ENCODE measurements around the gene RTKN. TPM values are rescaled to one million over a fixed set of nuclear protein-coding genes. Genes with fewer than 3 reads are reported as not detected.
"Not testable (repeated sequence)": the region's sequence is repeated elsewhere in the genome, so short reads cannot be mapped to it uniquely, and the experiment has no call there.

The RTKN gene
- total and polyA plus RNA-seq, 4 donors = 10.3 to 27.7 (median 15.6) TPM

DNA sequence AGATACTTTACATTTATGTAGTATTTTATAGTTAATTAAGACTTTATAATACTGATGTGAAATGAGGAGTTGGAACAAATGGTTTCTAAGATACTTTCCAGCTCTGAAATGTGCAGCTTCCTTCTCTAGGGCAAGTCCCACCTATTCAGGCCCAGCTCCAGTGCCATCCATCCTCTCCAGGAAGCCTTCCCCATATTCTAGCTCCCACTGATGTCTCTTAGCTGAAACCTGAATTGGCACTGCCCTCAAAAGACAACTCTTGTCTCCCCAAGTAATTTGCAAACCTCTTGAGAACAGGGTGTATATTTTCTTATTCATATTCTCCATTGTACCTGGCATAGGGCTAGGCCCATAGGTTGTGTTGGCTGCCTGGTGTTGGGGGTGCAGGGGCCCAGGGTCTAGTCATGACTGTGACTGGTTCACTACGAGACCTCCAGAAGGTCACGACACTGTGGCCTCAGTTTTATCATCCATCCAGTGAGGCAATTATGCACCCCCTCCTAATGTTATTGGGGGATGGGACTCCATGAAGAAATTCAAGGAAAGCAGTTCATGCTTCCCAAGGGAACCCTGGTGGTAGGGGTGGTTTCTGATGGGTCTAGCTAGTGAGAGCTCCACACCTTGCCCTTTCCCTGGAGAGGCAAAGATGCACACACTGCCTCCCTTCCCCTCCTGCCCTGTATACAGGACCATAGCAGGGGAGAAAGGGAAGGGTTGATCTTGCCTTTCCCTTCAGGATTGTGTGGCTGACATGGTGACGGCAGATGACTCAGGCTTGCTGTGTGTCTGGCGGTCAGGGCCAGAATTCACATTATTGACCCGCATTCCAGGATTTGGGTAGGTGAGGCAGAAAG, 17.4 kb downstream of the RTKN start:
- H3K9me3 ChIP-seq (ENCODE audit: control insufficient read depth, low read length) = no peaks in the 10 kb centered on the region
- ATAC-seq (ENCODE audit: low FRiP score) (no peak), DNase-seq (peak in 1 of 2 donors; percentile 11)
- no peaks in the 10 kb centered on the region for H3K36me3 ChIP-seq (ENCODE audit: control insufficient read depth in 1 of 2, insufficient read depth in 2 of 2, low read length in 1 of 2)
- 71 to 73% methylated on average over 5 of the region's 5 CpGs for WGBS, 2 donors
- no peaks in the 10 kb centered on the region for H3K27me3 ChIP-seq (ENCODE audit: control insufficient read depth in 1 of 2, insufficient read depth in 2 of 2, low read length in 1 of 2)
- H3K4me3 ChIP-seq (ENCODE audit: low read length in 2 of 2) = no peak overlapping the region
- no peak overlapping the region for H3K27ac ChIP-seq (ENCODE audit: low read depth in 1 of 2, low read length in 2 of 2)
- intact Hi-C loops (cut with DNase I) = no loop called here
- no peaks in the 10 kb centered on the region for H3K4me1 ChIP-seq (ENCODE audit: control insufficient read depth in 1 of 2, insufficient read depth in 2 of 2, low read length in 2 of 2)

GRCh38 chr2:74423231-74424095, 18.3 kb downstream of the RTKN start:
- Histone ChIP-seq H3K4me1 (ENCODE audit: control insufficient read depth in 1 of 2, insufficient read depth in 2 of 2, low read length in 2 of 2) (no peaks in the 10 kb centered on the region), H3K27me3 (ENCODE audit: control insufficient read depth in 1 of 2, insufficient read depth in 2 of 2, low read length in 1 of 2) (no peaks in the 10 kb centered on the region), H3K9me3 (ENCODE audit: control insufficient read depth, low read length) (no peaks in the 10 kb centered on the region), H3K4me3 (ENCODE audit: low read length in 2 of 2) (no peak overlapping the region), H3K27ac (ENCODE audit: low read depth in 1 of 2, low read length in 2 of 2) (no peak overlapping the region), H3K36me3 (ENCODE audit: control insufficient read depth in 1 of 2, insufficient read depth in 2 of 2, low read length in 1 of 2) (no peaks in the 10 kb centered on the region)
- no peak for DNase-seq
- no peak for ATAC-seq (ENCODE audit: low FRiP score)
- WGBS, 2 donors = 60 to 69% methylated on average over 9 of the region's 9 CpGs
- intact Hi-C loops (cut with DNase I) = no loop called here

- Histone ChIP-seq H3K9me3 (ENCODE audit: control insufficient read depth, low read length) (no peaks in the 10 kb centered on the region), H3K27ac (ENCODE audit: low read depth in 1 of 2, low read length in 2 of 2) (no peak within 1 kb of the TSS), H3K36me3 (ENCODE audit: control insufficient read depth in 1 of 2, insufficient read depth in 2 of 2, low read length in 1 of 2) (no peaks in the 10 kb centered on the region), H3K4me3 (ENCODE audit: low read length in 2 of 2) (peak within 1 kb of the TSS; percentile 20 to 49), H3K27me3 (ENCODE audit: control insufficient read depth in 1 of 2, insufficient read depth in 2 of 2, low read length in 1 of 2) (no peaks in the 10 kb centered on the region), H3K4me1 (ENCODE audit: control insufficient read depth in 1 of 2, insufficient read depth in 2 of 2, low read length in 2 of 2) (no peaks in the 10 kb centered on the region)
- DNase-seq = peak; percentile 92 to 95
- intact Hi-C loops (cut with DNase I) = no loop called here
- 1% methylated on average over 57 of the region's 57 CpGs for WGBS, 2 donors
- peak; percentile 93 for ATAC-seq (ENCODE audit: low FRiP score)
Observed at GRCh38 chr2:74421221-74421870, 20.4 kb downstream of the RTKN start, which contains the start of the genes C2orf81 and WDR54. Gene C2orf81, minus strand, starts transcription at chr2:74421619. Its CDS starts 59 bp downstream, at chr2:74421560. Gene WDR54, plus strand, starts transcription at chr2:74421730. Its CDS starts 424 bp downstream, at chr2:74422154.

GRCh38 chr2:74420443-74421103, 21.2 kb downstream of the RTKN start:
- H3K27ac ChIP-seq (ENCODE audit: low read depth in 1 of 2, low read length in 2 of 2); H3K27me3 ChIP-seq (ENCODE audit: control insufficient read depth in 1 of 2, insufficient read depth in 2 of 2, low read length in 1 of 2); DNase-seq; intact Hi-C loops (cut with DNase I); H3K9me3 ChIP-seq (ENCODE audit: control insufficient read depth, low read length); ATAC-seq (ENCODE audit: low FRiP score); H3K36me3 ChIP-seq (ENCODE audit: control insufficient read depth in 1 of 2, insufficient read depth in 2 of 2, low read length in 1 of 2); H3K4me1 ChIP-seq (ENCODE audit: control insufficient read depth in 1 of 2, insufficient read depth in 2 of 2, low read length in 2 of 2); H3K4me3 ChIP-seq (ENCODE audit: low read length in 2 of 2): not testable (repeated sequence)
- WGBS, 2 donors = 78 to 79% methylated on average over 18 to 19 of the region's 19 CpGs

- H3K27ac ChIP-seq (ENCODE audit: low read depth in 1 of 2, low read length in 2 of 2) = no peak overlapping the region
- no peaks in the 10 kb centered on the region for H3K9me3 ChIP-seq (ENCODE audit: control insufficient read depth, low read length)
- H3K4me1 ChIP-seq (ENCODE audit: control insufficient read depth in 1 of 2, insufficient read depth in 2 of 2, low read length in 2 of 2) = no peaks in the 10 kb centered on the region
- no peak overlapping the region for H3K4me3 ChIP-seq (ENCODE audit: low read length in 2 of 2)
- ATAC-seq (ENCODE audit: low FRiP score) = no peak
- no peaks in the 10 kb centered on the region for H3K36me3 ChIP-seq (ENCODE audit: control insufficient read depth in 1 of 2, insufficient read depth in 2 of 2, low read length in 1 of 2)
- no peak for DNase-seq
- intact Hi-C loops (cut with DNase I) = no loop called here
- H3K27me3 ChIP-seq (ENCODE audit: control insufficient read depth in 1 of 2, insufficient read depth in 2 of 2, low read length in 1 of 2) = no peaks in the 10 kb centered on the region
- WGBS, 2 donors = 87 to 89% methylated on average over 2 of the region's 2 CpGs
Observed at GRCh38 chr2:74420006-74420405, 21.7 kb downstream of the RTKN start.

DNA sequence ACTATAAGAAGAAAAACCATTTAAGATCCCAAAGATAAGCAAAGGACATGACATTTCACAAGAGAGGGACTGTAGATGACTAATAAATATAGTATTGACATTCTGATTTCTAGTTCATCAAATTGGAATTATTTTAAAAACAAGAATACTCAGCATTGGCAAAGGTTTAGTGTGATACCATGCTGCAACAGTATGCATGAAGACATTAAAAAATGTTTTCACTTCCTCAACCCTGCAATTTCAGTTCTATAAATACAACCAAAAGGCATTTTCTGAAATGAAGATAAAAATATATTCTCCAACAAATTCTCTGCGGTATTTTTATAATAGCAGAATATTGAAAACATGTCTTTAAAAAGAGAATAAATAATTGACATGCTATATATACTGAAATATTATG, 22.4 kb downstream of the RTKN start:
- Histone ChIP-seq H3K4me3 (ENCODE audit: low read length in 2 of 2) (no peak overlapping the region), H3K4me1 (ENCODE audit: control insufficient read depth in 1 of 2, insufficient read depth in 2 of 2, low read length in 2 of 2) (no peaks in the 10 kb centered on the region), H3K27ac (ENCODE audit: low read depth in 1 of 2, low read length in 2 of 2) (no peak overlapping the region), H3K27me3 (ENCODE audit: control insufficient read depth in 1 of 2, insufficient read depth in 2 of 2, low read length in 1 of 2) (no peaks in the 10 kb centered on the region), H3K9me3 (ENCODE audit: control insufficient read depth, low read length) (no peaks in the 10 kb centered on the region), H3K36me3 (ENCODE audit: control insufficient read depth in 1 of 2, insufficient read depth in 2 of 2, low read length in 1 of 2) (no peaks in the 10 kb centered on the region)
- 56 to 63% methylated on average over 1 of the region's 1 CpG for WGBS, 2 donors
- DNase-seq (no peak), ATAC-seq (ENCODE audit: low FRiP score) (no peak)
- intact Hi-C loops (cut with DNase I) = no loop called here

DNA sequence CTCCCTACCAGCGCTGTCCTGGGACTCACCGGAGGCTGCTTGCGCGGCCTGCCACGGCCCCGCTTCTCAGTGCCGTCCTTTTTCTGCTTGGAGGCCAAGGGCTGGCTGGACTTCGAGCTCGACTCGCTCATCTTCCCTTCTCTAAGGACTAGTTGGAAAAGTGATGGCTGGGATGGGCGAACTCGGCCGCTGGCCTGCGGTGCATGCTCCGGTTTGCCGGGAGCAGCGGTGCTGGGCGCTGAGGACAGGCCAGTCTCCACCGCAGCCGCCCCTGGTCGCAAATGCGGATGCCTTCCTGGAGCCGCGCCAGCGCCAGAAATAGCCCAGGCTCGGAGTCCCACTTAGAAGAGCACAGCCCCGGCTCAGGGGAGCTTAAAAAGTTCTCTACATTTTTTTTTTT, 23.4 kb downstream of the RTKN start:
- Histone ChIP-seq H3K27ac (ENCODE audit: low read depth in 1 of 2, low read length in 2 of 2) (no peak overlapping the region), H3K27me3 (ENCODE audit: control insufficient read depth in 1 of 2, insufficient read depth in 2 of 2, low read length in 1 of 2) (no peaks in the 10 kb centered on the region), H3K36me3 (ENCODE audit: control insufficient read depth in 1 of 2, insufficient read depth in 2 of 2, low read length in 1 of 2) (no peaks in the 10 kb centered on the region), H3K4me3 (ENCODE audit: low read length in 2 of 2) (no peak overlapping the region), H3K9me3 (ENCODE audit: control insufficient read depth, low read length) (no peaks in the 10 kb centered on the region), H3K4me1 (ENCODE audit: control insufficient read depth in 1 of 2, insufficient read depth in 2 of 2, low read length in 2 of 2) (no peaks in the 10 kb centered on the region)
- ATAC-seq (ENCODE audit: low FRiP score) = no peak
- WGBS, 2 donors = 32 to 37% methylated on average over 27 of the region's 27 CpGs
- DNase-seq = peak; percentile 68 to 83
- intact Hi-C loops (cut with DNase I) = no loop called here

DNA sequence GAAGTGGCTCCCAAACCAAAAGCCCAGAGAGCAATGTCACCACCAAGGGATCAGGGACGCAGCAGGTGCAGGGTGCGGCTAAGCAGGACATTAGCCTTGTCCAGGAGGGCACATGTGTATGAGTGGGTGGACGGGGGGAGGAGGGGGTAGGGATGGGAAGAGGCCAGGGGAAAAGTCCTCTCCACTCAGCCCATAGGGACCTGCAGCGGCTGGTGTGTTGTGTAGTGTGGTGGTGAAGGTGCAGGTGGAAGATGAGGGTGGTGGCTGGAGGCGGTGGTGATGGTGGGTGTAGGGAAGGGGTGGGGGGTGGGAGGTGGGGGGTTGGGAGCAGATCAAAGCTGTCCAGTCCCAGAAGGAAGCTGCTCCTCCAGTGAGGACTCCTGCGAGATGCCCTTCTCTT, 24.0 kb downstream of the RTKN start:
- H3K4me1 ChIP-seq (ENCODE audit: control insufficient read depth in 1 of 2, insufficient read depth in 2 of 2, low read length in 2 of 2) = no peaks in the 10 kb centered on the region
- 88 to 95% methylated on average over 6 of the region's 6 CpGs for WGBS, 2 donors

More for the DNA sequence above, 24.0 kb downstream of the RTKN start:
- Histone ChIP-seq H3K9me3 (ENCODE audit: control insufficient read depth, low read length) (no peaks in the 10 kb centered on the region), H3K36me3 (ENCODE audit: control insufficient read depth in 1 of 2, insufficient read depth in 2 of 2, low read length in 1 of 2) (no peaks in the 10 kb centered on the region), H3K27me3 (ENCODE audit: control insufficient read depth in 1 of 2, insufficient read depth in 2 of 2, low read length in 1 of 2) (no peaks in the 10 kb centered on the region), H3K27ac (ENCODE audit: low read depth in 1 of 2, low read length in 2 of 2) (no peak overlapping the region), H3K4me3 (ENCODE audit: low read length in 2 of 2) (no peak overlapping the region)
- no peak for ATAC-seq (ENCODE audit: low FRiP score)
- intact Hi-C loops (cut with DNase I) = no loop called here
- DNase-seq = peak in 1 of 2 donors; percentile 40

Data from aorta (tissue), 5 donors.